ENCODE results near the gene PLEKHA6.
"Not testable (repeated sequence)": the region's sequence is repeated elsewhere in the genome, so short reads cannot be mapped to it uniquely, and the experiment has no call there.

The PLEKHA6 gene

GRCh38 chr1:204316164-204316563, 43.6 kb downstream of the PLEKHA6 start:
- in situ Hi-C loops (cut with MboI; ENCODE audit: low sequenced_read_pairs, unreplicated experiment): no loop called here
- TF ChIP-seq CTCF (IDR thresholded peaks at IDR 0.05; ENCODE audit: borderline replicate concordance, control extremely low read depth, extremely low read depth, insufficient read depth, missing control alignments): no peak
- no peak for DNase-seq (ENCODE audit: low spot score)

- in situ Hi-C loops (cut with MboI; ENCODE audit: low sequenced_read_pairs, unreplicated experiment): no loop called here
- no peak for DNase-seq (ENCODE audit: low spot score)
- no peak for TF ChIP-seq CTCF (IDR thresholded peaks at IDR 0.05; ENCODE audit: borderline replicate concordance, control extremely low read depth, extremely low read depth, insufficient read depth, missing control alignments)
These were observed 44.7 kb downstream of the PLEKHA6 start for GRCh38 chr1:204314893-204315658.

- in situ Hi-C loops (cut with MboI; ENCODE audit: low sequenced_read_pairs, unreplicated experiment): no loop called here
- DNase-seq (ENCODE audit: low spot score): no peak
- no peak for TF ChIP-seq CTCF (IDR thresholded peaks at IDR 0.05; ENCODE audit: borderline replicate concordance, control extremely low read depth, extremely low read depth, insufficient read depth, missing control alignments)
These were observed 45.4 kb downstream of the PLEKHA6 start for GRCh38 chr1:204314171-204314892.

GRCh38 chr1:204313675-204314074, 46.1 kb downstream of the PLEKHA6 start:
- in situ Hi-C loops (cut with MboI; ENCODE audit: low sequenced_read_pairs, unreplicated experiment): no loop called here
- TF ChIP-seq CTCF (IDR thresholded peaks at IDR 0.05; ENCODE audit: borderline replicate concordance, control extremely low read depth, extremely low read depth, insufficient read depth, missing control alignments): no peak
- no peak for DNase-seq (ENCODE audit: low spot score)

- DNase-seq (ENCODE audit: low spot score); in situ Hi-C loops (cut with MboI; ENCODE audit: low sequenced_read_pairs, unreplicated experiment): not testable (repeated sequence)
These were observed 48.8 kb downstream of the PLEKHA6 start for GRCh38 chr1:204310970-204311369.

- TF ChIP-seq CTCF (IDR thresholded peaks at IDR 0.05; ENCODE audit: borderline replicate concordance, control extremely low read depth, extremely low read depth, insufficient read depth, missing control alignments): no peak
- in situ Hi-C loops (cut with MboI; ENCODE audit: low sequenced_read_pairs, unreplicated experiment): no loop called here
These were observed 51.6 kb downstream of the PLEKHA6 start for GRCh38 chr1:204308023-204308628.

More at GRCh38 chr1:204308023-204308628, 51.6 kb downstream of the PLEKHA6 start:
- DNase-seq (ENCODE audit: low spot score): no peak
